ENCODE data around the gene ZRANB3. TPM values are rescaled to one million over a fixed set of nuclear protein-coding genes. Genes with fewer than 3 reads are reported as not detected.

Gene ZRANB3
- total RNA-seq, 3 donors from 2014 or later: 4.9 to 7.3 (median 5.0) TPM

DNA sequence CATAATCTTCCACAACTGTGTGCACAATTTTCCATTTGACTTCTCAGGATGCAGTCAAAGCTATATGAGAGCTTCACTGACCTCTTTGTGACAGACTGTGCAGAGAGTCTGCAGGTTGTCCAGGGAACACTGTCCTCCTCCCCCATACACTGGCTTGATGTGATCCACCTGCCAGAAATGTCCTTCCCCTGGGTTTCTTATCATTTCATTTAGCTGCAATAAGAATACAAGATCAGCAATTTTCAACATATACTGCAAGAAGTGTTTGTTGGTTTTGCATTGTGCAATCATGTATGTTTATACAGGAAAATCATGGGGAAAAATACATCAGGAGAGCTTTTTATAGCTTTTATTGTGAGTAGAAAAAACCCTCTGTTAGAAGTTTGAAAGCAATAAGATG lies 328.3 kb downstream of the ZRANB3 start:
- Histone ChIP-seq H3K4me1 (ENCODE audit: low read depth) (no peaks in the 10 kb centered on the region), H3K9me3 (no peaks in the 10 kb centered on the region), H3K4me3 (no peak overlapping the region), H3K36me3 (ENCODE audit: low read depth) (no peaks in the 10 kb centered on the region)
- intact Hi-C loops (cut with DNase I, micrococcal nuclease): no loop called here
- DNase-seq: no peak
- ATAC-seq: no peak
- TF ChIP-seq, protein P1, sequence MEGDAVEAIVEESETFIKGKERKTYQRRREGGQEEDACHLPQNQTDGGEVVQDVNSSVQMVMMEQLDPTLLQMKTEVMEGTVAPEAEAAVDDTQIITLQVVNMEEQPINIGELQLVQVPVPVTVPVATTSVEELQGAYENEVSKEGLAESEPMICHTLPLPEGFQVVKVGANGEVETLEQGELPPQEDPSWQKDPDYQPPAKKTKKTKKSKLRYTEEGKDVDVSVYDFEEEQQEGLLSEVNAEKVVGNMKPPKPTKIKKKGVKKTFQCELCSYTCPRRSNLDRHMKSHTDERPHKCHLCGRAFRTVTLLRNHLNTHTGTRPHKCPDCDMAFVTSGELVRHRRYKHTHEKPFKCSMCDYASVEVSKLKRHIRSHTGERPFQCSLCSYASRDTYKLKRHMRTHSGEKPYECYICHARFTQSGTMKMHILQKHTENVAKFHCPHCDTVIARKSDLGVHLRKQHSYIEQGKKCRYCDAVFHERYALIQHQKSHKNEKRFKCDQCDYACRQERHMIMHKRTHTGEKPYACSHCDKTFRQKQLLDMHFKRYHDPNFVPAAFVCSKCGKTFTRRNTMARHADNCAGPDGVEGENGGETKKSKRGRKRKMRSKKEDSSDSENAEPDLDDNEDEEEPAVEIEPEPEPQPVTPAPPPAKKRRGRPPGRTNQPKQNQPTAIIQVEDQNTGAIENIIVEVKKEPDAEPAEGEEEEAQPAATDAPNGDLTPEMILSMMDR (IDR thresholded peaks at IDR 0.05): no peak

DNA sequence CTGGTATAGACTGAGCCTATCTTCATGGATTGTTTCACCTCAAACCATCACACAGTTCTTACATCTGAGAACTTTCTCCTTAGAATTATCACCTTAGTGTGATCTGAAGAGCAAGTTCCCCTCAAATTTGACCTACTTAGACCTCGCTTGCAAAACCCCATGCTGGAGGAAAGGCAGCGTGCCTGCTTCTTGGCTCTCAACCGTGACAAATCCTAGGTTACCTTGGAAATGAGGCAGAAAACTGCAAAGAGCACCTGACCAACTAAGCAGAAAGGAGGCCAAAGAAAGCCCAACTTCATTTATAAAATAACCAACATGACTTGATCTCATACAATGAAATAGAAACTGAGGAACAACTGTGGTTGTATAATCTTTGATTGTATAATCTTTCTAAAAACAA lies 332.5 kb downstream of the ZRANB3 start:
- no peak for DNase-seq
- TF ChIP-seq, protein P1 (IDR thresholded peaks at IDR 0.05): no peak
- Histone ChIP-seq H3K4me3 (no peak overlapping the region), H3K9me3 (no peaks in the 10 kb centered on the region), H3K36me3 (ENCODE audit: low read depth) (no peaks in the 10 kb centered on the region), H3K4me1 (ENCODE audit: low read depth) (no peaks in the 10 kb centered on the region)
- ATAC-seq: no peak
- intact Hi-C loops (cut with DNase I, micrococcal nuclease): no loop called here

DNA sequence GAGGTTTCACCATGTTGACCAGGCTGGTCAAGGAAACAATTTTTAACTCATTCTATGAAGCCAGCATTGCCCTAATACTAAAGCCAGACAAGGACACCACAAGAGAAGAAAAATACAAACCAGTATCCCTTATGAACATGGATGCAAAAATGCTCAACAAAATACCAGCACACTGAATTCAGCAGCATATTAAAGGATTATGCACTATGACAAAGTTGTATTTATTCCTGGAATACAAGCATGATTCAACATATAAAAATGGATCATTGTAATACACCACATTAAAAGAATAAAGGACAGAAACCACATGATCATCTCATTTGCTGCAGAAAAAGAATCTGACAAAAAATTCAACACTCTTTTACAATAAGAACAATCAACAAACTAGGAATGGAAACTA lies 340.2 kb downstream of the ZRANB3 start:
- no peak for ATAC-seq
- TF ChIP-seq, protein P1 (IDR thresholded peaks at IDR 0.05): no peak
- Histone ChIP-seq H3K9me3 (peaks cover 7% of the 10 kb centered on the region), H3K4me3 (no peak overlapping the region), H3K4me1 (ENCODE audit: low read depth) (no peaks in the 10 kb centered on the region), H3K36me3 (ENCODE audit: low read depth) (no peaks in the 10 kb centered on the region)
- no peak for DNase-seq
- intact Hi-C loops (cut with DNase I, micrococcal nuclease): no loop called here

DNA sequence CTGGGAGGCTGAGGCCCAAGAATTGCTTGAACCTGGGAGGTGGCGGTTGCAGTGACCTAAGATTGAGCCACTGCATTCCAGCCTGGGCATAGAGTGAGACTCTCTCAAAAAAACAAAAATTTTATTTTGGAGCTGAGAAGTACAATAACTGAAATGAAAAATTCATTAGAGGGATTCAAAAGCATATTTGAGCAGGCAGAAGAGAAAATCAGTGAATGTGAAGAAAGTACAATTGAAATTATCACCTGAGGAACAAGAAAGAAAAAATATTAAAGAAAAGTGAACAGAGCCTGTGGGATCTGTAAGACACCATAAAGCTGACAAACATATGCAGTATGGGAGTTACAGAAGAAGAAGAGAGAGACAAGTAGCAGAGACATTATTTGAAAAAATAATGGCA lies 341.9 kb downstream of the ZRANB3 start:
- no peaks in the 10 kb centered on the region for H3K4me1 ChIP-seq (ENCODE audit: low read depth)
- intact Hi-C loops (cut with DNase I, micrococcal nuclease): no loop called here
- H3K4me3 ChIP-seq: no peak overlapping the region
- DNase-seq (no peak), ATAC-seq (no peak)
- TF ChIP-seq, protein P1 (IDR thresholded peaks at IDR 0.05): no peak
- peaks cover 7% of the 10 kb centered on the region for H3K9me3 ChIP-seq
- no peaks in the 10 kb centered on the region for H3K36me3 ChIP-seq (ENCODE audit: low read depth)

DNA sequence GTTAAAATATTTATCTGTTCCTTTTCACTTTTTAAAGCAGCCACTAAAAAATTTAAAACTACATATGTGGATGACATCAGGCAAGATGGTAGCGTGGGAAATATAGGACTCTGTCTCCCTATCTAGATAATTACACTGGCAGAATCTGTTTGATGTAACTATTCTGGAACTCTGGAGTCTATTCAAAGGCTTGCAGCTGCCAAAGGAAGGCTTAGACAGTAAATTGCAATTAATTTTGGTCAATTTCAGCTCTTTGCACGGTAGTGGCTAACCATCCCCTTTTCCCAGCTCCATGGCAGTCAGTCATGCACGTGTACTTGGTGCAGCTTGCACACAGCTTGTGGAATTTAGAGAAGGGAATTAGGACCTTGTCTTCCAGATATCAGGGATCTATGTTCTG lies 343.7 kb downstream of the ZRANB3 start:
- no peaks in the 10 kb centered on the region for H3K36me3 ChIP-seq (ENCODE audit: low read depth)
- no peak for DNase-seq
- no peaks in the 10 kb centered on the region for H3K4me1 ChIP-seq (ENCODE audit: low read depth)
- no peak for ATAC-seq
- TF ChIP-seq, protein P1 (IDR thresholded peaks at IDR 0.05): no peak
- H3K9me3 ChIP-seq: peaks cover 7% of the 10 kb centered on the region
- intact Hi-C loops (cut with DNase I, micrococcal nuclease): no loop called here
- H3K4me3 ChIP-seq: no peak overlapping the region

DNA sequence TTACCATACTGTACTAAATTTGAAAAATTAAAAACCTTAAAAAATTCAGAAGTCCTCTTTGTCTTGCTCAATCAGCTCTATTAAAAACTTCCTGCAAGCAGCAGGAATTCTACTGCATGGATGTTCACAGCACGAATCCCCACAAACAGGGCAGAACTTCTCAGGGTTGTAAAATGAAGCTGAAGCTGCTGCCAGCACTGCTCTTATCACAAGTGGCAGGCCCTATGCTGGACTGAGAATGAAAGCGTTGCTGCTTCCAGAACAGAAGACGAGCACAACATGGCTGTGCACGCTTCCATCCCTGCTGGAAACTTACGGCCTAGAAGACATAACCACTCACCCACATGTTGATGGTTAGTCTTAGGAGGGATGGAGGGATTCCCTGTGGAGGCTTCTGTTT lies 345.0 kb downstream of the ZRANB3 start:
- TF ChIP-seq, protein P1 (IDR thresholded peaks at IDR 0.05): no peak
- Histone ChIP-seq H3K4me3 (no peak overlapping the region), H3K4me1 (ENCODE audit: low read depth) (no peaks in the 10 kb centered on the region), H3K36me3 (ENCODE audit: low read depth) (no peaks in the 10 kb centered on the region), H3K9me3 (peaks cover 7% of the 10 kb centered on the region)
- no peak for DNase-seq
- intact Hi-C loops (cut with DNase I, micrococcal nuclease): no loop called here
- no peak for ATAC-seq

All from mucosa of descending colon (tissue), 3 donors.